H9 (cell line): ENCODE measurements around the gene FAR1. TPM values are rescaled to one million over a fixed set of nuclear protein-coding genes. Genes with fewer than 3 reads are reported as not detected.

Experiments used
- DNase-seq: peaks from one replicate; pipeline ENCODE4 v3.0.0-alpha.2; 2017
- H2AFZ ChIP-seq: one replicate; pipeline ENCODE4 v1.6.1; 2013; ENCODE audit warnings: mild to moderate bottlenecking, low read length, control low read depth, moderate library complexity
- H2AK5ac ChIP-seq: 2 replicates; pipeline ENCODE4 v1.6.1; 2013; ENCODE audit warnings: low read length, control low read depth, mixed read lengths; ENCODE audit not compliant: insufficient read length
- H2BK120ac ChIP-seq: one replicate; pipeline ENCODE4 v1.6.1; 2013; ENCODE audit warnings: low read depth, mild to moderate bottlenecking, low read length, control low read depth, inconsistent platforms; ENCODE audit not compliant: poor library complexity, severe bottlenecking
- H2BK12ac ChIP-seq: 2 replicates; pipeline ENCODE4 v1.6.1; 2013; ENCODE audit warnings: low read length, control low read depth, mixed read lengths, low read depth; ENCODE audit not compliant: insufficient read length
- H2BK15ac ChIP-seq: 2 replicates; pipeline ENCODE4 v1.6.1; 2013; ENCODE audit warnings: low read depth, low read length, control low read depth
- H2BK20ac ChIP-seq: one replicate; pipeline ENCODE4 v1.6.1; 2013; ENCODE audit warnings: low read depth, mild to moderate bottlenecking, low read length, control low read depth, inconsistent platforms; ENCODE audit not compliant: poor library complexity, severe bottlenecking
- H2BK5ac ChIP-seq: 2 replicates; pipeline ENCODE4 v1.6.1; 2013; ENCODE audit warnings: low read length, control low read depth, mixed read lengths; ENCODE audit not compliant: insufficient read length
- H3K14ac ChIP-seq: 2 replicates; pipeline ENCODE4 v1.6.1; 2013; ENCODE audit warnings: low read length, control low read depth; ENCODE audit not compliant: insufficient read depth
- H3K18ac ChIP-seq: 2 replicates; pipeline ENCODE4 v1.6.1; 2013; ENCODE audit warnings: low read depth, mild to moderate bottlenecking, mixed read lengths, low read length, control low read depth; ENCODE audit not compliant: insufficient read length
- H3K23ac ChIP-seq: 2 replicates; pipeline ENCODE4 v1.6.1; 2013; ENCODE audit warnings: low read length, control low read depth, mixed read lengths, low read depth; ENCODE audit not compliant: insufficient read length
- H3K23me2 ChIP-seq: 2 replicates; pipeline ENCODE4 v1.6.1; 2013; ENCODE audit warnings: low read depth, mild to moderate bottlenecking, mixed read lengths, low read length, control low read depth; ENCODE audit not compliant: insufficient read length, poor library complexity, severe bottlenecking
- H3K27ac ChIP-seq: 2 replicates; pipeline ENCODE4 v1.5.1; 2013; ENCODE audit warnings: low read length, control low read depth, mixed read lengths, low read depth; ENCODE audit not compliant: insufficient read length
- H3K27me3 ChIP-seq: 2 replicates; pipeline ENCODE4 v1.6.1; 2013; ENCODE audit warnings: low read length, control low read depth, inconsistent platforms; ENCODE audit not compliant: insufficient read depth
- H3K4ac ChIP-seq: 2 replicates; pipeline ENCODE4 v1.6.1; 2013; ENCODE audit warnings: low read depth, mild to moderate bottlenecking, control low read depth, inconsistent platforms, low read length, moderate library complexity
- H3K4me1 ChIP-seq: 2 replicates; pipeline ENCODE4 v1.6.1; 2013; ENCODE audit warnings: low read length, control low read depth, inconsistent platforms; ENCODE audit not compliant: insufficient read depth
- H3K4me2 ChIP-seq: 2 replicates; pipeline ENCODE4 v1.6.1; 2013; ENCODE audit warnings: low read length, control low read depth, mixed read lengths; ENCODE audit not compliant: insufficient read length, insufficient read depth
- H3K56ac ChIP-seq: 2 replicates; pipeline ENCODE4 v1.6.1; 2013; ENCODE audit warnings: low read depth, mild to moderate bottlenecking, mixed read lengths, low read length, control low read depth; ENCODE audit not compliant: insufficient read length
- H3K79me1 ChIP-seq: 2 replicates; pipeline ENCODE4 v1.6.1; 2013; ENCODE audit warnings: low read depth, mild to moderate bottlenecking, moderate library complexity, low read length, control low read depth, inconsistent platforms; ENCODE audit not compliant: insufficient read depth, poor library complexity, severe bottlenecking
- H3K79me2 ChIP-seq: 2 replicates; pipeline ENCODE4 v1.6.1; 2013; ENCODE audit warnings: low read length, control low read depth, inconsistent platforms; ENCODE audit not compliant: insufficient read depth
- H3K9ac ChIP-seq: 2 replicates; pipeline ENCODE4 v1.6.1; 2013; ENCODE audit warnings: low read length, control low read depth, mixed read lengths; ENCODE audit not compliant: insufficient read length; ENCODE audit errors: extremely low read depth
- H3K9me3 ChIP-seq: one replicate; pipeline ENCODE4 v1.6.1; 2013; ENCODE audit warnings: low read depth, low read length, inconsistent platforms; ENCODE audit not compliant: control insufficient read depth
- H3T11ph ChIP-seq: one replicate; pipeline ENCODE4 v1.6.1; 2013; ENCODE audit warnings: mild to moderate bottlenecking, low read length, control low read depth, inconsistent platforms
- H4K20me1 ChIP-seq: one replicate; pipeline ENCODE4 v1.6.1; 2013; ENCODE audit not compliant: control insufficient read depth, insufficient read length, insufficient read depth
- H4K5ac ChIP-seq: 2 replicates; pipeline ENCODE4 v1.6.1; 2013; ENCODE audit warnings: low read depth, mild to moderate bottlenecking, mixed read lengths, low read length, control low read depth; ENCODE audit not compliant: insufficient read length
- H4K8ac ChIP-seq: replicated peaks from 2 replicates; pipeline ENCODE4 v1.6.1; 2013; ENCODE audit warnings: low read length, control low read depth, mixed read lengths, low read depth; ENCODE audit not compliant: insufficient read length
- H4K91ac ChIP-seq: 2 replicates; pipeline ENCODE4 v1.6.1; 2013; ENCODE audit warnings: low read depth, mild to moderate bottlenecking, moderate library complexity, mixed read lengths, low read length, control low read depth; ENCODE audit not compliant: insufficient read length
- H3K27ac Mint-ChIP-seq, 3 experiments: 2 replicates in 2 of 3; 3 replicates in 1 of 3; pipeline ENCODE4 v1.8.0; 2020 to 2021; ENCODE audit warnings: mixed read lengths in 3 of 3, mild to moderate bottlenecking in 1 of 3, moderate library complexity in 1 of 3
- H3K27me3 Mint-ChIP-seq: 2 replicates; pipeline ENCODE4 v1.8.0; 2021; ENCODE audit warnings: low read depth, mild to moderate bottlenecking, moderate library complexity, mixed read lengths
- H3K36me3 Mint-ChIP-seq, 3 experiments: 2 replicates in 2 of 3; 3 replicates in 1 of 3; pipeline ENCODE4 v1.8.0; 2020 to 2021; ENCODE audit warnings: low read depth in 3 of 3, mixed read lengths in 3 of 3; ENCODE audit not compliant: insufficient read depth in 1 of 3
- H3K4me1 Mint-ChIP-seq, 2 experiments: 2 replicates each; pipeline ENCODE4 v1.8.0; 2020; ENCODE audit warnings: mixed read lengths in 2 of 2
- H3K4me3 Mint-ChIP-seq, 2 experiments: 2 replicates in 1 of 2; 3 replicates in 1 of 2; pipeline ENCODE4 v1.8.0; 2020 to 2021; ENCODE audit warnings: mild to moderate bottlenecking in 2 of 2, mixed read lengths in 2 of 2, moderate library complexity in 1 of 2
- H3K9me3 Mint-ChIP-seq, 2 experiments: 2 replicates in 1 of 2; 3 replicates in 1 of 2; pipeline ENCODE4 v1.8.0; 2020; ENCODE audit warnings: mild to moderate bottlenecking in 2 of 2, mixed read lengths in 2 of 2, moderate library complexity in 1 of 2
- WGBS: extraction: QIAGEN DNeasy Blood & Tissue Kit; methylation state at CpG from one replicate; pipeline ENCODE4 v1.1.7; 2013; ENCODE audit warnings: missing lambda C conversion rate, low lambda C conversion rate, mixed read lengths; ENCODE audit not compliant: insufficient read length; ENCODE audit errors: extremely low coverage; 5-methylcytosine and 5-hydroxymethylcytosine counted together
- total RNA-seq: library from RNA; stranded (reverse); gene quantifications from 2 replicates; pipeline ENCODE4 v1.2.1, GENCODE V29; 2021
- TF ChIP-seq, protein P1 (sequence below): fragments of 200-600 bp; sonication (generic); conservative IDR thresholded peaks from 3 replicates; pipeline ENCODE4 v1.8.0; 2021; ENCODE audit warnings: antibody characterized with exemption, mild to moderate bottlenecking

The FAR1 gene
- total RNA-seq, 1 experiment from 2014 or later: 72.5 TPM

DNA sequence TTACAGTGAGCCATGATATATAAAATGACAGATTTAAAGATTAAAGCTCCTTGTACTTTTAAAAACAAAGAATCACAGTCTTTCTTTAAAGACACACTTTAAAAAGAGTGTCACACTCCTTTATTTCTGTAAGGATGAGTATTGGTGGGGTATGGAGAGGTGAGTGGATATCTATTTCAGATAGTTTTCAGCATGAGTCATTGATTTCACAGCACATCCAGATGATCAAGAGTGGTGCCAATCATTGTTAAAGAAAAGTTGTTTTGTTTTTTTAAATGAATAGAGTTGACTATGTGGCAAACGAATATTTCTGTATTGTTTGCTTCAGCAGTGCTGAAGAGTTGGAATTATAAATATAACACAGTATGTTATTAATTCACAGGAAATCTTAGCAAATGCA, 52.5 kb downstream of the FAR1 start:
- peaks cover 24 to 57% (median 42%) of the 10 kb centered on the region in 3 experiments; a peak in 6 of 7 replicates for H3K36me3 Mint-ChIP-seq
- H3K14ac ChIP-seq: no peak overlapping the region

More for the DNA sequence above, 52.5 kb downstream of the FAR1 start:
- no peak overlapping the region for H3K27ac Mint-ChIP-seq
- no peak overlapping the region for H2BK120ac ChIP-seq
- no peaks in the 10 kb centered on the region for H3K79me2 ChIP-seq
- H2AFZ ChIP-seq: no peak overlapping the region
- no peak overlapping the region for H2AK5ac ChIP-seq
- H3K27me3 Mint-ChIP-seq: no peaks in the 10 kb centered on the region
- no peaks in the 10 kb centered on the region for H4K20me1 ChIP-seq
- no peak overlapping the region for H3K56ac ChIP-seq
- no peak overlapping the region for H3K4me2 ChIP-seq
- H3K18ac ChIP-seq: no peak overlapping the region
- H2BK15ac ChIP-seq: no peak overlapping the region
- no peaks in the 10 kb centered on the region for H3K9me3 ChIP-seq
- no peak overlapping the region for H2BK20ac ChIP-seq
- no peak overlapping the region for H4K5ac ChIP-seq
- no peak overlapping the region for H3K27ac ChIP-seq
- H3K4ac ChIP-seq: no peak overlapping the region
- H4K91ac ChIP-seq: no peak overlapping the region
- no peaks in the 10 kb centered on the region for H3K79me1 ChIP-seq
- no peak overlapping the region for H2BK12ac ChIP-seq
- H3T11ph ChIP-seq: no peak overlapping the region
- no peak overlapping the region for H4K8ac ChIP-seq
- H3K27me3 ChIP-seq: no peaks in the 10 kb centered on the region
- no peak overlapping the region for H3K9ac ChIP-seq
- peaks cover 0 to 10% of the 10 kb centered on the region in 2 experiments; a peak in 2 of 4 replicates for H3K4me1 Mint-ChIP-seq
- H3K23ac ChIP-seq: no peak overlapping the region
- H3K4me1 ChIP-seq: no peaks in the 10 kb centered on the region
- no peaks in the 10 kb centered on the region for H3K23me2 ChIP-seq
- TF ChIP-seq, protein P1, sequence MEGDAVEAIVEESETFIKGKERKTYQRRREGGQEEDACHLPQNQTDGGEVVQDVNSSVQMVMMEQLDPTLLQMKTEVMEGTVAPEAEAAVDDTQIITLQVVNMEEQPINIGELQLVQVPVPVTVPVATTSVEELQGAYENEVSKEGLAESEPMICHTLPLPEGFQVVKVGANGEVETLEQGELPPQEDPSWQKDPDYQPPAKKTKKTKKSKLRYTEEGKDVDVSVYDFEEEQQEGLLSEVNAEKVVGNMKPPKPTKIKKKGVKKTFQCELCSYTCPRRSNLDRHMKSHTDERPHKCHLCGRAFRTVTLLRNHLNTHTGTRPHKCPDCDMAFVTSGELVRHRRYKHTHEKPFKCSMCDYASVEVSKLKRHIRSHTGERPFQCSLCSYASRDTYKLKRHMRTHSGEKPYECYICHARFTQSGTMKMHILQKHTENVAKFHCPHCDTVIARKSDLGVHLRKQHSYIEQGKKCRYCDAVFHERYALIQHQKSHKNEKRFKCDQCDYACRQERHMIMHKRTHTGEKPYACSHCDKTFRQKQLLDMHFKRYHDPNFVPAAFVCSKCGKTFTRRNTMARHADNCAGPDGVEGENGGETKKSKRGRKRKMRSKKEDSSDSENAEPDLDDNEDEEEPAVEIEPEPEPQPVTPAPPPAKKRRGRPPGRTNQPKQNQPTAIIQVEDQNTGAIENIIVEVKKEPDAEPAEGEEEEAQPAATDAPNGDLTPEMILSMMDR: no peak
- no peak overlapping the region for H3K4me3 Mint-ChIP-seq
- 100% methylated on average over 1 of the region's 1 CpG for WGBS
- H2BK5ac ChIP-seq: no peak overlapping the region
- H3K9me3 Mint-ChIP-seq: no peaks in the 10 kb centered on the region
- DNase-seq: no peak
